ENCODE results near the gene CFC1. TPM values are rescaled to one million over a fixed set of nuclear protein-coding genes. Genes with fewer than 3 reads are reported as not detected.
"Not testable (repeated sequence)": the region's sequence is repeated elsewhere in the genome, so short reads cannot be mapped to it uniquely, and the experiment has no call there.

The CFC1 gene
- total and polyA plus RNA-seq, 2 donors from 2014 or later = not detected

DNA sequence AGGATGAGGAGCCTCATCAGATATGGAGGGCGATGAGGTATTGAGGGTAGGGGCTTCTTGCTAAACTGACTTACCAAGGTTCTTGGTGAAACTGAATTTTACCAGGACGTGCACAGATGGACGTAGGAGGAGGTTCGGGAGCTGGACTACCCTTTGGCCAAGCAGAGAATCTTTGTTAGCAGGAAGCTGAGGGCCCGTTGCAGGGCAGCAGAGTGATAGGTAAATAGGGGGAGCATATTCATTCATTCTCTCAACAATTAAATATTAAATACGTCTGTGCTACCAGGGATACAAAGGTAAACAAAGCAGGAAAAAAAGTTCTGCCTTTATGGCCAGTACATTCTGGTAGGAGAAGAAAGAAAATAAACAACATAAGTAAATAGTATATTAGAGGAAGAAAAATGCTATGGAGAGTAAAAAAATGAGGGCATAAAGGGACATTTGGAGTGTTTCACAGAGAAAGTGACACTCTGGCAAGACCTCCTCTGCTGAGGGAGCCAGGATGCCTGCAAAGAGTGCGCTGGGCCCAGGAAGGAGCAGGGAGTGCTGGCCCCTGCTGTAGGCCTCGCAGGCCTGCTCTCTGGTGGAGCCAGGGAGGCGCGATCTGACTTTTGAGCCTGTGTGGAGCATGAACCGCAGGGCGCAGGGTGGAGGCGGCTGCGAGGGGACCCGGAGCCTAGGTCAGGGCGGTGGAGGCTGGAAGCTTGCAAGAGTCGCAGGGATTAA is 9.1 kb upstream of the CFC1 start:
- H3K4me1 ChIP-seq (ENCODE audit: control insufficient read depth in 2 of 3, insufficient read depth in 2 of 3, low read depth in 1 of 3, low read length in 3 of 3); FAIRE-seq; H3K9me3 ChIP-seq (ENCODE audit: control insufficient read depth in 2 of 3, insufficient read depth in 1 of 3, low read length in 3 of 3); DNase-seq; H3K4me3 ChIP-seq (ENCODE audit: low read length in 3 of 3); H3K27me3 ChIP-seq (ENCODE audit: control insufficient read depth, insufficient read depth, low read length); H3K9ac ChIP-seq (ENCODE audit: low read length in 3 of 3); H3K27ac ChIP-seq (ENCODE audit: low read depth in 2 of 2, low read length in 2 of 2); intact Hi-C loops (cut with DNase I); H3K36me3 ChIP-seq (ENCODE audit: control insufficient read depth in 2 of 3, insufficient read depth in 3 of 3, low read length in 3 of 3): not testable (repeated sequence)

DNA sequence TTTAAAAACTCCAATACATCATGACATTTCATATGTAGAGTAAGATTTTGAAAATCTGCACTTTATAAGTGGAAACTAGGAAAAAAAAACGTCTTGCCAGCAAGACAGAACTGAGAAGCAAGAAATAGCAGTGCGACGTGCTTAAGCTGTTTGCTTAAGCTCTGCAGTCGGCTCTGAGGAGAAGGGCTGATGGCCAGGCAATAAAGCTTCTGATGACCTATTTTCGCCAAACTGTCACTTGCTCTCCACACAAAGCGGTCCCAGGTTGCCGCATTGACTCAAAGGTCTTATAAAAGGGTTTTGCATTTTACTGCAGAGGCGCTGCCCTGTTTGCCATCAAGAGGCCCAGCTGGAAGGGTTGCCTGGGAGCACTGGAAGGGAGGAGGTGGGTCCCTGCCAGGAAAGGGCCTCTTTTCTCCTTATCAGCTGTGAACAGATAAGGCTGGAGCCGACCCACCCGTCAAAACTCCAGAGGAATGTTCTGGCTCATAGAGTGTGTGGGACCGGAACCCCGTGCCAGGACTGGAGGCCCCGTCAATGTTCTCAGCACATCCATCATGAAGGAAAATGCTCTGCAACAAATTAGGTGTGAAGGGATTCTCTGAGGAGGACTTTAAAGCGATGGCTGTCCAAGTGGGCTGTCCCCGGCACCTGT is 2.4 kb upstream of the CFC1 start:
- FAIRE-seq; H3K27me3 ChIP-seq (ENCODE audit: control insufficient read depth, insufficient read depth, low read length); H3K9ac ChIP-seq (ENCODE audit: low read length in 3 of 3); intact Hi-C loops (cut with DNase I); H3K4me1 ChIP-seq (ENCODE audit: control insufficient read depth in 2 of 3, insufficient read depth in 2 of 3, low read depth in 1 of 3, low read length in 3 of 3); H3K4me3 ChIP-seq (ENCODE audit: low read length in 3 of 3); H3K27ac ChIP-seq (ENCODE audit: low read depth in 2 of 2, low read length in 2 of 2); H3K36me3 ChIP-seq (ENCODE audit: control insufficient read depth in 2 of 3, insufficient read depth in 3 of 3, low read length in 3 of 3); DNase-seq; H3K9me3 ChIP-seq (ENCODE audit: control insufficient read depth in 2 of 3, insufficient read depth in 1 of 3, low read length in 3 of 3): not testable (repeated sequence)

DNA sequence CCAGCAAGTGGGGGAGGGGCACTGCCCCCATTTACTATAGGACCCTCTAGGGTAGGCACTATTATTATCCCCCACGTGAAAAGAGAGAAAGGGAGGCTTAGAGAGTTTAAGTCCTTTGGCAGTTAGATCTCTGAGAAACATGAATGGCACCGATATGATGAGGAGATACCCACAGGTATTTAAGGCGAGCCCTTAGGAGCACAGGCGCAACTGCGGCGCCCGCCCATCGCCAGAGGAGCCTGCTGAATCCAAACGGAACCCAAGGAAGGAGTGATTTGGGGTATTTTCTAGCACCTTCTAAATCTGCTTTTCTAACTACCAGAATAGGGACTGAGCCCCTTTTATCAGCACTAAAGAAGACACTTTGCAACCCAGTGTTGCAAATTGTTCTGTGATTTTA is 551 bp upstream of the CFC1 start:
- intact Hi-C loops (cut with DNase I) = not testable (repeated sequence)
- DNase-seq = peak in 1 of 5 donors; percentile 46

DNA sequence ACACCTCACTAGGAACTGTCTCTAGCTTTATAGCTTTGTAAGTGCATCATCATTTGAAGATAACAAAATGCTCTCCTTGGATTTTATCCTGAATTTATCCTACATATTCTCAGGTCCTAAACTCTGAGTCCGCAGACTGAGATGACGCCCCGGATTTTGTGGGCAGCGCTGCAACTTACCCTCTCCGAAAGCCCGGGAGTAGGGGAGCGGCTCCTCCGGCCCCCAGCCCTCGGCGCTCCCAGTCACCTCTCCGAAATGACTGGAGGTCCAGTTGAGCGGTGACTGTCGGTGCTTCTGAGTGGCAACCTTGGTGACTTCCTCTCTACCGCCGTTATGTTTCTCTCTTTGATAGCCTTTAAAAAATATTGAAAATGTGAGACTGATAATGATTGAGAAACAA is 912 bp downstream of the CFC1 start:
- H3K27me3 ChIP-seq (ENCODE audit: control insufficient read depth, insufficient read depth, low read length); H3K27ac ChIP-seq (ENCODE audit: low read depth in 2 of 2, low read length in 2 of 2); FAIRE-seq; H3K9me3 ChIP-seq (ENCODE audit: control insufficient read depth in 2 of 3, insufficient read depth in 1 of 3, low read length in 3 of 3); H3K4me3 ChIP-seq (ENCODE audit: low read length in 3 of 3); intact Hi-C loops (cut with DNase I); H3K4me1 ChIP-seq (ENCODE audit: control insufficient read depth in 2 of 3, insufficient read depth in 2 of 3, low read depth in 1 of 3, low read length in 3 of 3); H3K36me3 ChIP-seq (ENCODE audit: control insufficient read depth in 2 of 3, insufficient read depth in 3 of 3, low read length in 3 of 3); H3K9ac ChIP-seq (ENCODE audit: low read length in 3 of 3): not testable (repeated sequence)
- peak in 1 of 5 donors; percentile 22 for DNase-seq

More for the DNA sequence above, 551 bp upstream of the CFC1 start:
- H3K9me3 ChIP-seq (ENCODE audit: control insufficient read depth in 2 of 3, insufficient read depth in 1 of 3, low read length in 3 of 3); H3K27me3 ChIP-seq (ENCODE audit: control insufficient read depth, insufficient read depth, low read length); H3K9ac ChIP-seq (ENCODE audit: low read length in 3 of 3); H3K4me1 ChIP-seq (ENCODE audit: control insufficient read depth in 2 of 3, insufficient read depth in 2 of 3, low read depth in 1 of 3, low read length in 3 of 3); H3K36me3 ChIP-seq (ENCODE audit: control insufficient read depth in 2 of 3, insufficient read depth in 3 of 3, low read length in 3 of 3); H3K27ac ChIP-seq (ENCODE audit: low read depth in 2 of 2, low read length in 2 of 2); H3K4me3 ChIP-seq (ENCODE audit: low read length in 3 of 3); FAIRE-seq: not testable (repeated sequence)

DNA sequence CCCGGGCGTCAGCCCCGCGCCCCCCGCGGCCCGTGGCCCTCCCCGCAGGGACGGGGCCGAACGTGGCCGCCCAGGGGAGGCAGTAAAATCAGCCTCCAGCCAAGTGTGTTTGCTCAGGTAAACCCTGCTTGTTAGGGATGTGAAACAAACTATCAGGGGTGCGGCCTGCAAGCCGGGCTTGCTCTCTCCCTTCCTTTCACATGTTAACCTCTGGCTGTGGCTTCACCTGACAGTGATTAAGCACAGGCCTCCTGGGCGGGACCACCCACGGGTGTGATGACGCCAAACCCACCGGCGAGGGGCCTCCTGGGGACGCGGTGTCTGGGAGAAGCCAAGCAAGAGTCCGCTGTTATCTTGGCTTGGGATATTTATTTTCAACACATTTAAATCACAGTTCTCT is 1.4 kb downstream of the CFC1 start:
- H3K36me3 ChIP-seq (ENCODE audit: control insufficient read depth in 2 of 3, insufficient read depth in 3 of 3, low read length in 3 of 3); H3K9ac ChIP-seq (ENCODE audit: low read length in 3 of 3); H3K27ac ChIP-seq (ENCODE audit: low read depth in 2 of 2, low read length in 2 of 2); H3K9me3 ChIP-seq (ENCODE audit: control insufficient read depth in 2 of 3, insufficient read depth in 1 of 3, low read length in 3 of 3); H3K4me3 ChIP-seq (ENCODE audit: low read length in 3 of 3); H3K4me1 ChIP-seq (ENCODE audit: control insufficient read depth in 2 of 3, insufficient read depth in 2 of 3, low read depth in 1 of 3, low read length in 3 of 3); intact Hi-C loops (cut with DNase I); DNase-seq; FAIRE-seq; H3K27me3 ChIP-seq (ENCODE audit: control insufficient read depth, insufficient read depth, low read length): not testable (repeated sequence)

DNA sequence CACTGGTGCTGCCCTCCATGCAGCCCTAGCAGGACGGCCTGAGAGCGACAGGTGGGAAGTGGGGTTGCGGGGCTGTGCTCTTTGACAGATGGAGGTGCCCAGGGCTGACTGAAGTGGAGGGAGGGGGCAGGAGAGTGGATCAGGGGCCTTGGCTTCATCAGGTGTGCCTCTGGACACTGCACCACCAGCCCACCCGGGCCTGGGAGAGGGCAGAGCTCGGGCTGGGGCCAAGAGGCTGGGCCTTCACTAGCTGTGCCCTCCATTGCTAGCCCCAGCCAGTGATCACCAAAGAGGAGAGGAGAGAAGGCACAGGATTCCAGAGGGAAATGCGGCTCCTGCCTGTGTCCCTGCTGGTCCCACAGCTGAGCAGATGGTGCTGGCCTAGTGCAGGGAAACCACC is 2.6 kb downstream of the CFC1 start:
- DNase-seq = peak in 1 of 5 donors; percentile 27
- H3K27me3 ChIP-seq (ENCODE audit: control insufficient read depth, insufficient read depth, low read length); intact Hi-C loops (cut with DNase I); H3K4me3 ChIP-seq (ENCODE audit: low read length in 3 of 3); H3K36me3 ChIP-seq (ENCODE audit: control insufficient read depth in 2 of 3, insufficient read depth in 3 of 3, low read length in 3 of 3); H3K27ac ChIP-seq (ENCODE audit: low read depth in 2 of 2, low read length in 2 of 2); H3K9me3 ChIP-seq (ENCODE audit: control insufficient read depth in 2 of 3, insufficient read depth in 1 of 3, low read length in 3 of 3); H3K9ac ChIP-seq (ENCODE audit: low read length in 3 of 3); FAIRE-seq; H3K4me1 ChIP-seq (ENCODE audit: control insufficient read depth in 2 of 3, insufficient read depth in 2 of 3, low read depth in 1 of 3, low read length in 3 of 3): not testable (repeated sequence)

DNA sequence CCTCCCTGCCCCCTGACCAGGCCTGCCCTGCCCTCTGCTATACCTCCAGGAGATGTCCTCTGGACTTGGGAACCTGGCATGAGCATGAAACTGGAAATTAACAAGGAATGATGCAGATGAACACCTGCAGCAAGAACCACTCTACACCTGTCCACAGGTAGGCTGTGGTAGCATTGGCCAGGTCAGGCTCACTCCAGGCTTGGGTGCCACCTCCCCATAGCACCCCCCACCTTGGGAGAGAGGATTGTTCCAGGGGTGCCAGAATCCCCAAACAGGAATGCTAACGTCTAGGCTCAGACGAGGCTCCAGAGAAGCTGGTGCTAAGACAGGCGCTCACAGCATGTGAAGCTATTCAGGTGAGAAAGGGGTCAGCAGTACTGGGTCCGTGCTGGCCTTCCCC is 5.4 kb downstream of the CFC1 start:
- H3K36me3 ChIP-seq (ENCODE audit: control insufficient read depth in 2 of 3, insufficient read depth in 3 of 3, low read length in 3 of 3); H3K27ac ChIP-seq (ENCODE audit: low read depth in 2 of 2, low read length in 2 of 2); H3K27me3 ChIP-seq (ENCODE audit: control insufficient read depth, insufficient read depth, low read length); FAIRE-seq; H3K4me3 ChIP-seq (ENCODE audit: low read length in 3 of 3); H3K4me1 ChIP-seq (ENCODE audit: control insufficient read depth in 2 of 3, insufficient read depth in 2 of 3, low read depth in 1 of 3, low read length in 3 of 3); intact Hi-C loops (cut with DNase I); H3K9ac ChIP-seq (ENCODE audit: low read length in 3 of 3); H3K9me3 ChIP-seq (ENCODE audit: control insufficient read depth in 2 of 3, insufficient read depth in 1 of 3, low read length in 3 of 3): not testable (repeated sequence)
- peak in 2 of 5 donors; percentile 30 to 34 for DNase-seq

DNA sequence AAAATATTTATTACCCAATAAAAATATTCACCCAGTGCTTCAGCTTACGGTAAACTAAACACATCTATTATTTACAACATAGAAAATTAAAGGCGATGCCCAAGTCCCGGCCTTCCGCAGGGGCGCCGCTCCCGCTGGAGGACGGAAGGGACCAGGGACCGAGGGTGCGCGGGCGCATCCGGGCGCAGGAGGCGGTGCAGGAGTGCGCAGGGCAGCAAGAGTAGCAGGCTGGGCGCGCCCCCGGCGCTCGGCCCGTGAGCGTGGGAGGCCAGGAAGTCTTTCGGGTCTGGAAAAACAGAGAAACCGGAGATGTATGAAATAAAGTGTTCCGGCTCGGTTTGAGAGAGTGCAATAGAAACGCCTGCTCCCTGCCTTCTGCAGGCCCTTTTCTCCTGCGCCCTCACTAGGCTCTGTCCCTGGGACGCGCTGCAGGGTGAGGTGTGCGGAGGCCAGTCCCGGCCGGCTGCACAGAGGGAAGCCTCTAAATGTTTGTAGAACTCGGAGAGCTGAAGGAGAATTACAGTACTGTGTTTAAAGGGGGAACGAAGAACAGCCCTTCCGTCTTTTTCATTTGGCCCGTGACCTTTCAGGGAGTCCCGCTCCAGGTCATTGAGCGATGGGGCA is 6.5 kb downstream of the CFC1 start:
- H3K36me3 ChIP-seq (ENCODE audit: control insufficient read depth in 2 of 3, insufficient read depth in 3 of 3, low read length in 3 of 3); H3K9ac ChIP-seq (ENCODE audit: low read length in 3 of 3); H3K4me1 ChIP-seq (ENCODE audit: control insufficient read depth in 2 of 3, insufficient read depth in 2 of 3, low read depth in 1 of 3, low read length in 3 of 3); intact Hi-C loops (cut with DNase I); H3K27ac ChIP-seq (ENCODE audit: low read depth in 2 of 2, low read length in 2 of 2); H3K9me3 ChIP-seq (ENCODE audit: control insufficient read depth in 2 of 3, insufficient read depth in 1 of 3, low read length in 3 of 3); FAIRE-seq; H3K27me3 ChIP-seq (ENCODE audit: control insufficient read depth, insufficient read depth, low read length); H3K4me3 ChIP-seq (ENCODE audit: low read length in 3 of 3): not testable (repeated sequence)
- peak in 3 of 5 donors; percentile 1 to 15 (median 8) for DNase-seq
